Natural killer cell (primary cell): ENCODE data around the gene ACTR3C. TPM values are rescaled to one million over a fixed set of nuclear protein-coding genes. Genes with fewer than 3 reads are reported as not detected.

Experiments
- ATAC-seq, 3 donors: fragments of 150-1000 bp in 2 of 3; fragments of 200-7000 bp in 1 of 3; cut with Tn5 transposase; 1 replicate in 1 of 3; 2 replicates in 2 of 3; pipeline ENCODE4 v1.10.0; 2021; ENCODE audit warnings: mild to moderate bottlenecking in 2 of 3, moderate library complexity in 2 of 3
- DNase-seq, 2 donors: peaks; one replicate each; pipeline versions ENCODE4 v3.0.0 to v3.0.0-alpha.2; 2013 to 2021; ENCODE audit warnings: mixed read lengths in 1 of 2
- H3K27ac ChIP-seq: one replicate; pipeline ENCODE4 v1.5.1; 2013; ENCODE audit warnings: mild to moderate bottlenecking, low read length
- H3K27me3 ChIP-seq: one replicate; pipeline ENCODE4 v1.6.1; 2013; ENCODE audit warnings: low read length; ENCODE audit not compliant: control insufficient read depth, insufficient read depth
- H3K36me3 ChIP-seq: one replicate; pipeline ENCODE4 v1.6.1; 2013; ENCODE audit warnings: low read length; ENCODE audit not compliant: control insufficient read depth, insufficient read depth
- H3K4me1 ChIP-seq: one replicate; pipeline ENCODE4 v1.6.1; 2013; ENCODE audit warnings: low read length; ENCODE audit not compliant: control insufficient read depth, insufficient read depth
- H3K4me3 ChIP-seq: one replicate; pipeline ENCODE4 v1.5.1; 2013; ENCODE audit warnings: low read length
- H3K9me3 ChIP-seq: one replicate; pipeline ENCODE4 v1.6.1; 2013; ENCODE audit warnings: low read length; ENCODE audit not compliant: control insufficient read depth, insufficient read depth
- H3K27ac Mint-ChIP-seq, 2 donors: one replicate each; pipeline ENCODE4 v1.8.0; 2022; ENCODE audit warnings: mild to moderate bottlenecking in 2 of 2, mixed read lengths in 2 of 2, moderate library complexity in 1 of 2
- H3K27me3 Mint-ChIP-seq, 2 donors: one replicate each; pipeline ENCODE4 v1.8.0; 2022; ENCODE audit warnings: low read depth in 2 of 2, mixed read lengths in 2 of 2
- H3K36me3 Mint-ChIP-seq: one replicate; pipeline ENCODE4 v1.8.0; 2022; ENCODE audit warnings: mixed read lengths
- H3K4me1 Mint-ChIP-seq, 2 donors: one replicate each; pipeline ENCODE4 v1.8.0; 2022; ENCODE audit warnings: mixed read lengths in 2 of 2
- H3K4me3 Mint-ChIP-seq: one replicate; pipeline ENCODE4 v1.8.0; 2022; ENCODE audit warnings: mild to moderate bottlenecking, moderate library complexity, mixed read lengths
- H3K9me3 Mint-ChIP-seq, 2 donors: one replicate each; pipeline ENCODE4 v1.8.0; 2022; ENCODE audit warnings: mixed read lengths in 2 of 2
- CTCF ChIP-seq: fragments of 200-600 bp; IDR thresholded peaks from one replicate; pipeline ENCODE4 v1.8.0; 2022; ENCODE audit warnings: antibody characterized with exemption
- WGBS: methylation state at CpG from one replicate; pipeline ENCODE4 v1.1.7; 2013; ENCODE audit warnings: missing lambda C conversion rate; ENCODE audit not compliant: insufficient coverage; 5-methylcytosine and 5-hydroxymethylcytosine counted together
- intact Hi-C: fragments of 100-400 bp; cut with micrococcal nuclease; formaldehyde crosslinking; loops from one replicate; pipeline ENCODE4 v1.14.2; 2022
- total RNA-seq, 4 donors: library from RNA; stranded (reverse); fragments of 120-200 nt in 1 of 4; gene quantifications; one replicate each; pipeline versions ENCODE4 v1.2.3 to v1.2.4, GENCODE V29; 2013 to 2022

Gene ACTR3C
- total RNA-seq, 3 donors from 2014 or later (not counting 1 experiment from before 2014, with no cell fraction given), result 5.1 to 8.3 (median 7.2) TPM

- WGBS, result 48% methylated on average over 39 of the region's 39 CpGs
- peaks cover 20% of the 10 kb centered on the region for H3K27me3 ChIP-seq
- H3K27ac Mint-ChIP-seq, result no peak overlapping the region
- no peak for TF ChIP-seq CTCF
- H3K36me3 Mint-ChIP-seq, result no peaks in the 10 kb centered on the region
- H3K27ac ChIP-seq, result no peak overlapping the region
- peaks cover 12% of the 10 kb centered on the region for H3K4me1 ChIP-seq
- H3K4me1 Mint-ChIP-seq, result peaks cover 0 to 11% of the 10 kb centered on the region in 2 donors
- H3K27me3 Mint-ChIP-seq, result peaks cover 24 to 32% of the 10 kb centered on the region in 2 donors
- H3K36me3 ChIP-seq, result peaks cover 6% of the 10 kb centered on the region
- ATAC-seq (peak in 1 of 3 donors; percentile 36), DNase-seq (peak in 1 of 2 donors; percentile 20)
- intact Hi-C loops, result no loop called here
- H3K9me3 Mint-ChIP-seq, result no peaks in the 10 kb centered on the region
- peaks cover 4% of the 10 kb centered on the region for H3K9me3 ChIP-seq
- H3K4me3 ChIP-seq, result no peak overlapping the region
- no peak overlapping the region for H3K4me3 Mint-ChIP-seq
Measured at GRCh38 chr7:150340024-150340749, 16.8 kb upstream of the ACTR3C start.

GRCh38 chr7:150339409-150339809 is 16.1 kb upstream of the ACTR3C start:
- no peak for TF ChIP-seq CTCF
- intact Hi-C loops, result no loop called here
- Histone ChIP-seq H3K27me3 (peaks cover 18% of the 10 kb centered on the region), H3K27ac (no peak overlapping the region), H3K4me3 (no peak overlapping the region), H3K4me1 (peaks cover 12% of the 10 kb centered on the region), H3K9me3 (peaks cover under 1% of the 10 kb centered on the region), H3K36me3 (peaks cover 6% of the 10 kb centered on the region)
- Mint-ChIP-seq H3K27me3 (peaks cover 24 to 32% of the 10 kb centered on the region in 2 donors), H3K36me3 (no peaks in the 10 kb centered on the region), H3K4me1 (peaks cover 0 to 11% of the 10 kb centered on the region in 2 donors), H3K27ac (no peak overlapping the region), H3K9me3 (no peaks in the 10 kb centered on the region), H3K4me3 (no peak overlapping the region)
- DNase-seq, result no peak
- 56% methylated on average over 9 of the region's 9 CpGs for WGBS
- no peak for ATAC-seq

DNA sequence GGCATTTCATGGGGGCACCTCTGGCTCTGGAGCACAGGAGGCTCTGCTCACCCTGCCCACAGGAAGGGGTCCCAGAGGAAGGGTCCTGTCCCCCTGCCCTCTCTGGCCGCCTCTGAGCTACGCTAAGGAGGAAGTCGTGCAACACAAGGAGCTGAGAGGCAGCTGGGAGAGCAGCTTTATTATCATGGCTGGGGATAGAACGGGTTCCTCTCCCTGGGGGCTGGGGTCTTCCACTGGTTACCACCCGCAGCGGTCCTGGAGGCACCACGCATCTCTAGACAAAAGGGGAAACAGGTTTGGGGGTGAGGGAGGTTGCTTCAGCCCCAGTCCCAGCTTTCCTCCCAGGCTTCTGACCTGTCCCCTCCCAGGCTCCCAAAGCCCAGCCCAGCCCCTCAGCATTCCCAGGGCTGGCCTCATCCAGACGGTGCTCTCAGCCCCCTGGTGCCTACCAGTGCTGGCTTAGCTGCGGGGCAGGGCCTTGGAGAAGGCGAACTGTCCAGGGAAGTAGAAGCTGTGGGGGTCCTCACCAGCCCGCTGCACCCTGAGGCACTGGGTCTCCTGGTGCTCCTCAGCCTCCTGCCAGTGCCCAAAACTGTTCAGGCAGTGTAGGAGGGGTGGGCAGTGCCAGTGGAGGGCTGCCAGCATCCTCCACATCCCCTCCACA is 15.0 kb upstream of the ACTR3C start:
- ATAC-seq (no peak), DNase-seq (no peak)
- Mint-ChIP-seq H3K4me3 (no peak overlapping the region), H3K27ac (no peak overlapping the region), H3K27me3 (peaks cover 17 to 28% of the 10 kb centered on the region in 2 donors), H3K36me3 (no peaks in the 10 kb centered on the region), H3K9me3 (no peaks in the 10 kb centered on the region), H3K4me1 (peaks cover 0 to 11% of the 10 kb centered on the region in 2 donors)
- Histone ChIP-seq H3K4me3 (no peak overlapping the region), H3K4me1 (peaks cover 12% of the 10 kb centered on the region), H3K27me3 (peaks cover 13% of the 10 kb centered on the region), H3K36me3 (peaks cover 6% of the 10 kb centered on the region), H3K27ac (no peak overlapping the region), H3K9me3 (no peaks in the 10 kb centered on the region)
- WGBS, result 88% methylated on average over 11 of the region's 11 CpGs
- intact Hi-C loops, result no loop called here
- no peak for TF ChIP-seq CTCF
